VCaP (cell line): ENCODE data around the gene GP9.

Experiments
- H3K27ac ChIP-seq: fragments of 450-650 bp; 2 replicates; pipeline ENCODE4 v1.5.1; 2017
- CTCF ChIP-seq: fragments of 450-650 bp; conservative IDR thresholded peaks from 2 replicates; pipeline ENCODE4 v1.5.1; 2017; ENCODE audit warnings: mild to moderate bottlenecking, moderate library complexity

The GP9 gene

GRCh38 chr3:129070086-129070885 lies 9.7 kb downstream of the GP9 start:
- no peak for TF ChIP-seq CTCF

DNA sequence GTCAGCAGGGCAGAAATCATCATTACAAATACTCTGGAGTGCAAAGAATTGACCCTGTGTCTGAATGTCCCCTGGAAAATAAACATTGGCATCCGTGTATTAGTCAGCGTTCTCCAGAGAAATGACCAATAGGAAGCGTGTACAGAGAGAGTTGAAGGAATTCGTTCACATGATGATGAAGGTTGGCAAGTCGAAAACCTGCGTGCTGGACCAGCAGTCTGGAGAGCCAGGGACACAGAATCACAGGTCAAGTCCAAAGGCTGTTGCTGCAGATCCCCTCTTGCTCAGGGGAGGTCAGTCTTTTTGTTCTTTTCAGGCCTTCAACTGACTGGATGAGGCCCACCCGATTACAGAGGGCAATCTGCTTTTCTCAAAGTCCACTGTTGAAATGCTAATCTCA lies 16.6 kb downstream of the GP9 start:
- H3K27ac ChIP-seq, result no peak overlapping the region
- no peak for TF ChIP-seq CTCF

More at GRCh38 chr3:129070086-129070885, 9.7 kb downstream of the GP9 start:
- H3K27ac ChIP-seq, result no peak overlapping the region

GRCh38 chr3:129078510-129078909 lies 17.9 kb downstream of the GP9 start:
- no peak overlapping the region for H3K27ac ChIP-seq
- no peak for TF ChIP-seq CTCF

GRCh38 chr3:129081503-129081902 lies 20.9 kb downstream of the GP9 start:
- no peak for TF ChIP-seq CTCF
- H3K27ac ChIP-seq, result no peak overlapping the region

GRCh38 chr3:129082026-129082425 lies 21.4 kb downstream of the GP9 start:
- no peak for TF ChIP-seq CTCF
- no peak overlapping the region for H3K27ac ChIP-seq

DNA sequence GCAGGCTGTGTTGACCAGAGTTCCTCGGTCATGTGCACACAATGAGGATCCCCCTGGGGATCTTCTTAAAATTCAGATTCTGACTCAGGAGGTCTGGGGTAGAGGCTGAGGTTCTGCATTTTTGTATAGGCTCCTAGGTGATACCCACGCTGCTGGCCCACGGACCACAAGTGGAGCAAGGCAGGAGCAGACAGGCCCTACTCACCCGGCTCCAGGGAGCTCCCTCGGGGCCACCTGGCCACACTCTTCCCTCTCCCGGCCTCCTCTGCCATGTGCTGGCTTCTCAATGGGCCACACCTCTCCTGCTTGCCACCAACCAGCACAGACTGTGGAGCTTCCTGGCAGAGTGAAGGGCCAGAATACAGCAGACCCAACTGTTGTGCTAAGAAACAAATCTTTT lies 23.9 kb downstream of the GP9 start:
- TF ChIP-seq CTCF, result no peak
- H3K27ac ChIP-seq, result no peak overlapping the region

DNA sequence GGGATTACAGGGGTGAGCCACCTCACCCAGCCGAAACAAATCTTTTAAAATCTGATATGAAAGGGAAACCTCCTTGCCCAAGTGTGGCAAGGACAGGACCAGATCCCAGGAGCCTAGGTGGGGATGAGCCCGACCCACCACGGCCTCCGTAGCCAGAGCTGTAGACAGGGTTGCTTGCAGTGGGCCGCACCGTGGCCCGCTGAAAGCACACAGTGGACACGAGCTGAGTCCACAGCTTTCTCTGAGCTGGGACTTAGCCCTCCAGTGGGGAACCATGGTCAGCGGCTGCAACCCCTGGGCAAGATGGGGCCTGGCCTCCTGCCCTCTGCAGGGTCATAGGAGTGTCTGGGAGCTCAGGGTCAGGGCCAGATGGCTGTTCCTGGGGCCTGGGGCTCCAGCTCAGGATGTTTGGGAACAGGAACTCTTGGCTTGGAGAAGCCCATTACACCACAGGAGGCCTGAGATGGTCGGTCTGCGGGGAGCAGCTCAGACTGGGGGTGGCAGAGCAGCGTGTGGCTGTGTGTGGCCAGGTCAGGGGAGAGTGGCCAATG lies 24.7 kb downstream of the GP9 start:
- no peak overlapping the region for H3K27ac ChIP-seq
- no peak for TF ChIP-seq CTCF
